HG02870 (cell line): ENCODE results near the gene MOBP.

Source experiments
- ATAC-seq: cut with Tn5 transposase; IDR thresholded peaks from one replicate; pipeline ENCODE4 v1.9.1; 2021; ENCODE audit warnings: mild to moderate bottlenecking, moderate library complexity; ENCODE audit not compliant: unreplicated experiment

Gene MOBP

GRCh38 chr3:39491733-39492350 lies 24.4 kb downstream of the MOBP start:
- ATAC-seq: no peak

GRCh38 chr3:39494781-39495180 lies 27.3 kb downstream of the MOBP start:
- ATAC-seq: no peak

DNA sequence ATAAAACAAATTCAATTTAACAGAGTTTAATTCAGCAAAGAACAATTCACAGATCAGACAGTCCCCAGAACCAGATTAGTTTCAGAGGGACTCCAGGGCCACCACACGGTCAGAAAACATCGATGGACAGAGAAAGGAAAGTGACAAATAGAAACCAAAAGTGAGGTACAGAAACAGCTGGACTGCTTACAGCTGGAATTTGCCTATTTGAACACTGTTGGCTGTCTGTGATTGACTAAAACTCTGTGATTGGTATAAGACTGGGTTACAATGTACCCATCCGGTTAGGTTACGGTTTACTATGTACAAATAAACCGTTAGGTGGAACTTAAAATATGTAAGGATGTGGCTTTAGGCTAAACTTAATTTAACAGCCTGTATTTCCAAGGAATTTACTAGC lies 30.3 kb downstream of the MOBP start:
- ATAC-seq: no peak

DNA sequence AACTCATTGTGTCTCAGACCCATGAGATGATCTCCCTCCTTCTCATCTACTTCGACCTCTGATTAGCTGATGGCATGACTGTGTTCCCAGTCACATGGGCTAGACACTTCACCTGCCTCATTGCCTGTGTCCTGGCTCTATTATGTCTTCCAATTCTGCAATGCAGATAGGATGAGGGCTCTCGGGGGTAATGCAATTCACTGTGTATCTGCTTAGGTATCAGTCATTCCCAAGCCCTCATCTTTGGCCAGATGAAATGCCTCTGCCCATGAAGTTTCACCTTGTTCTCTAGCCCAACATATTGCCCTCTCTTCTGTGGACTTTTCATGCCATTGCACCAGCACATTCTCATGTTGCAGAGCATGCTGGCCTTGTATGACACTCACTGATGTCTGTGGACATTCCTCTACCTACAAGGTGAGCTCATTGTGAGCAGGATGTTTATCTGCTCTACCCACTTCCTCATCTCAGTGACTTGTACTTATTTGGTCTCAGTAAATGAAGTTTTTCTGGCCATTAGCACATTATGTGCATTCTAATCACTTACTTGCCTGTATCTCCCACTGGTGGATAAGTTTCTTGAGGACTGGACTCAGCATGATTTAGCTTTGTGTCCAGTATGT lies 32.3 kb downstream of the MOBP start:
- no peak for ATAC-seq

- ATAC-seq: no peak
Observed at GRCh38 chr3:39501059-39501458, 33.6 kb downstream of the MOBP start.

DNA sequence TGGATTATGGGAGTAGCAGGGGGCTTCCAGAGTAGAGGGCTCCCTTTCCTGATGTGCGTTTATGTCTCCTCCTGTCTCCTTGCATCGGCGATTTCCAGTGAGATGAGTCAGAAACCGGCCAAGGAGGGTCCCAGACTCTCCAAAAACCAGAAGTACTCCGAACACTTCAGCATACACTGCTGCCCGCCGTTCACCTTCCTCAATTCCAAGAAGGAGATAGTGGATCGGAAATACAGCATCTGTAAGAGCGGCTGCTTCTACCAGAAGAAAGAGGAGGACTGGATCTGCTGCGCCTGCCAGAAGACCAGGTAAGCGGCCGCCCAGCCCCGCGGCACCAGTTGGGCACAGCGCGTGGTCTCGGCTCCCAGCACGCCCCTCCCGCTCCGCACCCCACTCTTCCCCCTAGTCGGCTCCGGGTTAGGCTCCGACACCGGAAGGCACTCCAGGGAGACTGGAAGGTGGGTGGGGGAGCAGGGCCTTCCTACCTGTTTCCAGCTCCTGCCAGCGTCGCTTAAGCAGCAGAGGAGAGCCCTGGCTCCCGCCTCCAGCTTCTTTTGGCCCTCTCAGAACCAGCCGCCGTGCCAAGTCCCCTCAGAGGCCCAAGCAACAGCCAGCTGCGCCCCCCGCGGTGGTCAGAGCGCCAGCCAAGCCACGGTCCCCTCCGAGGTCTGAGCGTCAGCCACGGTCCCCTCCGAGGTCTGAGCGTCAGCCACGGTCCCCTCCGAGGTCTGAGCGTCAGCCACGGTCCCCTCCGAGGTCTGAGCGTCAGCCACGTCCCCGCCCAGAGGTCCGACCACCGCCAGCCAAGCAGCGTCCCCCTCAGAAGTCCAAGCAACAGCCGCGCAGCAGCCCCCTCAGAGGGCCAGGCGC lies 34.7 kb downstream of the MOBP start:
- no peak for ATAC-seq

GRCh38 chr3:39502838-39503145 lies 35.3 kb downstream of the MOBP start:
- no peak for ATAC-seq

DNA sequence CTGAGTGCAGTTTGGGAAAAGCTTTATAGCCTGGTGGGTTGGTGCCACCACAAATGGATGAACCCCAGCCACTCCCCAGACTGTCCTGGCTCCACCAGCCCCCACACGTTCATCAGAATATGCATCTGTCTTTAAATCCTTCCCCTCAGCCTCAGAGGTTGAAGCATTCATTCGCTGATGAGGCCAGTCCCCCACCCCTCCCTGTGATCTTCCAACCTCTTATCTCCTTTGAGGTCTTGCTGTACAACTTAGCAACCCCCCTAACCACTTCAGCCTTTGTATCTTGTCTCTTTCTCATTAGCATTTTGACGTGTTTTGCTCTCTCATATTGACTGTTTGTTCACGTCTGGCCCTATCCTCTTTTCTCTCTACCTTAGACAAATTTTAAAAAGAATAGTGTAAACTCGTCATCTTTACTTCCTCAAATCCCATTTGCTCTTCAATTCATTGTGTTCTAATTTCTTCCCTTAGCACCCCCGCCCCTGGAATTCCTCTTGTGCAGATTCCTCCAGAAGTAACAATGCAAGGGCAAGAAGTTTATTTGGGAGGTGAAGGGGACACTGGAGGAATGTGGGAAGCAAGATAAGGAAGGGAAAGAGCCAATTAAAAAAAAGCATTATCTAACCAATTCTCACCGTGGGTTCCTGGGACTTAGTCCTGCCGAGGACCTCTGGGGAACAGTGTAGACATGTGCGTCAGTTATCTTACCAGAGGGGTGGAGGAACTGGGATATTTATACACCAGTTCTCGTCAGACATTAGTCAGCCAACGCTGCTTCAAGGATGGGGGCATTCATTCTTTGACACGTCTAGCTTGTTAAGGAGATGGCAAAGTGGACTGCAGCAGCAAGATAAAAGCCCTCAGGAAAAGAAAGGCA lies 38.6 kb downstream of the MOBP start:
- ATAC-seq: no peak

DNA sequence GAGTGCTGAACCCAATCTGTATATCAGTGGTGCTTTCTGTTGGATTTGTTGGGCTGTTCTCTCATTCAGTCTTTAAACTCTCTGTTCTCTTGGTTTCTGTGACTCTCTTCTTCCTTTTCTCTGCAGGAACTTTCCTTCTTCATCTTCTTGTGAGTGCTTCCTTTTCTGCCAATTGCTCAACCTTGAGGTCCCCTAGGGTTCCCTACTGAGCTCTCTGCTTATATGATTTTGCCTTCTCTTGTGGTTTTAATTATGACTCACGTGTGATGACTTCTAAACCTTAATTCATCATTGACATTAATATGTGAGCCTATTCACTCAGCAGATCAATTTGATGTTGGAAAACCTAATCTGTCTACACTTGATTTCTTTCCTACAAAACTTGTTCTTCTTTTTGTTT lies 39.4 kb downstream of the MOBP start:
- ATAC-seq: no peak

- no peak for ATAC-seq
Observed at GRCh38 chr3:39513791-39514369, 46.4 kb downstream of the MOBP start.

GRCh38 chr3:39515681-39516441 lies 48.4 kb downstream of the MOBP start:
- ATAC-seq: no peak

- no peak for ATAC-seq
Observed at GRCh38 chr3:39519103-39519502, 51.6 kb downstream of the MOBP start.

- no peak for ATAC-seq
Observed at GRCh38 chr3:39519554-39520288, 52.2 kb downstream of the MOBP start.

- no peak for ATAC-seq
Observed at GRCh38 chr3:39521456-39521855, 54.0 kb downstream of the MOBP start.

GRCh38 chr3:39524107-39524506 lies 56.6 kb downstream of the MOBP start:
- no peak for ATAC-seq

GRCh38 chr3:39528844-39529243 lies 61.4 kb downstream of the MOBP start:
- ATAC-seq: no peak

DNA sequence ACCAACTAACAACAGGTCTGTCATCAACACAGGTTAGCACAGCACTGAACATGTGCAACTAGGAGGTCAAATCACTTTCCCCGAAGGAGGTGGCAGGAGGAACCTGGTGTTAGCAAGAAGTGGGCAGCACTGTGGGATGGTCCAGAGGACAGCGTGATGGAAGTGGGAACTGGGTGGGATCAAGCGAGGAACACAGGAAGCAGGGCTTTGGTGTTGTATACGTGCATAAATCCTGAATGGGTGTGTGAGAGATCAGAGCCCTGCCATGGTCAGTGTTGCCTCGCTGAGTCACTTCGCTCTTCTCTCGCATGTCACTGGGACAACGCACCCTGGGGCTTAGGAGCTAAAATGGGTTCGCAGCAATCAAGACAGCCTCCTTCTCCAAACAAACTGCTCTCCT lies 62.1 kb downstream of the MOBP start:
- no peak for ATAC-seq

DNA sequence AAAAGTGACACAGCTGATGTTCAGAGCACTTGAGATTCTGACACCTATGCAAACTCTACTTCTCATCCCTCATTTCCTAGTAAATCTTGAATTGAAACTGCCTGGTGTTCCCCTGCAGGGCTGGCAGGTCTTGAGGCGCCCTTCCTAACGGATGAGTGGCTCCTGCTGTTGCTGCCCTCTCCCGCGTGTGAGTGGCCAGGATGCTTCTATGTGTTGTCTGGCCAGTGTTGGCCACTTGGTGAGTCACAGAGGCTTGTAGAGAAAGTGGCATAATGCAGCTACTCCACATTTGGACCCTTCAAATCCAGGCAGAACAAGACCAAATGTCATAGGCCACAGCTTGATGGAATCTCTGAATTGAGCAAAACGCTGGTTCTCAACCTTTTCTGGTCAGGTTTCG lies 63.6 kb downstream of the MOBP start:
- ATAC-seq: no peak

- ATAC-seq: no peak
Observed at GRCh38 chr3:39531665-39532064, 64.2 kb downstream of the MOBP start.

GRCh38 chr3:39532777-39533176 lies 65.3 kb downstream of the MOBP start:
- no peak for ATAC-seq
